Activated CD4-positive, CD25-positive, alpha-beta regulatory T cell (primary cell): Measurements from ENCODE around the gene RPUSD1.

ENCODE experiments used
- DNase-seq, 4 experiments: peaks; one replicate each; lab custom pipeline; 2025; lab: John Stamatoyannopoulos, UW

The RPUSD1 gene

GRCh38 chr16:799111-799947, 11.1 kb upstream of the RPUSD1 start:
- no peak for DNase-seq

- no peak for DNase-seq
Observed at GRCh38 chr16:798666-799065, 10.5 kb upstream of the RPUSD1 start.

GRCh38 chr16:797686-798085, 9.5 kb upstream of the RPUSD1 start:
- DNase-seq = no peak

- no peak for DNase-seq
Observed at GRCh38 chr16:797120-797420, 8.9 kb upstream of the RPUSD1 start.

GRCh38 chr16:796296-797119, 8.3 kb upstream of the RPUSD1 start:
- DNase-seq = no peak

- DNase-seq = no peak
Observed at GRCh38 chr16:795580-796229, 7.5 kb upstream of the RPUSD1 start.

GRCh38 chr16:794853-795466, 6.8 kb upstream of the RPUSD1 start:
- no peak for DNase-seq

GRCh38 chr16:794091-794822, 6.1 kb upstream of the RPUSD1 start:
- no peak for DNase-seq

GRCh38 chr16:793414-793813, 5.2 kb upstream of the RPUSD1 start:
- DNase-seq = no peak

- DNase-seq = no peak
Observed at GRCh38 chr16:792221-792995, 4.2 kb upstream of the RPUSD1 start.

GRCh38 chr16:791131-791530, 3.0 kb upstream of the RPUSD1 start:
- DNase-seq = no peak

- no peak for DNase-seq
Observed at GRCh38 chr16:790086-790485, 1.9 kb upstream of the RPUSD1 start.

- no peak for DNase-seq
Observed at GRCh38 chr16:789191-789850, 1.1 kb upstream of the RPUSD1 start.

- DNase-seq = peak; percentile 83 to 91 (median 88)
Observed at GRCh38 chr16:788399-789126, 382 bp upstream of the RPUSD1 start, which contains the start of gene CHTF18. CHTF18 (plus strand) TSS chr16:788620; CDS start chr16:788685, 65 bp downstream.

- no peak for DNase-seq
Observed at GRCh38 chr16:787321-787966, 737 bp downstream of the RPUSD1 start.

GRCh38 chr16:785563-786535, 2.3 kb downstream of the RPUSD1 start:
- peak; percentile 57 to 74 (median 62) for DNase-seq

GRCh38 chr16:784431-784830, 3.8 kb downstream of the RPUSD1 start:
- DNase-seq = no peak
